Measurements from ENCODE around the gene SGO2.

- TF ChIP-seq GATA2 (IDR thresholded peaks at IDR 0.05; ENCODE audit: low read depth, low read length) = no peak
- TF ChIP-seq GATA3 (IDR thresholded peaks at IDR 0.05; ENCODE audit: low read depth, low read length) = no peak
These were observed 105.3 kb downstream of the SGO2 start for GRCh38 chr2:200631287-200631686.

Measured in SH-SY5Y (cell line).